Thymus (tissue), 11 donors: Measurements from ENCODE around the gene NOVA1. TPM values are rescaled to one million over a fixed set of nuclear protein-coding genes. Genes with fewer than 3 reads are reported as not detected.

Experiments
- DNase-seq, 9 donors: peaks; one replicate each; pipeline ENCODE4 v3.0.0-alpha.2; 2013; ENCODE audit warnings: low spot score in 9 of 9, low read depth in 6 of 9, missing footprints in 1 of 9
- H3K27ac ChIP-seq, 2 donors: one replicate each; pipeline ENCODE4 v1.5.1; 2013; ENCODE audit warnings: control low read depth in 1 of 2, low read depth in 1 of 2, low read length in 1 of 2, mild to moderate bottlenecking in 1 of 2, moderate library complexity in 1 of 2
- H3K27me3 ChIP-seq, 2 donors: one replicate each; pipeline ENCODE4 v1.5.1; 2013; ENCODE audit warnings: low read length in 1 of 2; ENCODE audit not compliant: control insufficient read depth in 2 of 2, insufficient read depth in 1 of 2
- H3K36me3 ChIP-seq, 2 donors: one replicate each; pipeline ENCODE4 v1.5.1; 2013; ENCODE audit warnings: low read length in 1 of 2, mild to moderate bottlenecking in 1 of 2, moderate library complexity in 1 of 2; ENCODE audit not compliant: control insufficient read depth in 2 of 2, insufficient read depth in 2 of 2
- H3K4me1 ChIP-seq, 2 donors: one replicate each; pipeline ENCODE4 v1.5.1; 2013; ENCODE audit warnings: low read length in 2 of 2; ENCODE audit not compliant: control insufficient read depth in 2 of 2, insufficient read depth in 2 of 2
- H3K4me3 ChIP-seq, 2 donors: one replicate each; pipeline ENCODE4 v1.5.1; 2013; ENCODE audit warnings: low read length in 2 of 2, control low read depth in 1 of 2, mild to moderate bottlenecking in 1 of 2
- H3K9me3 ChIP-seq, 2 donors: one replicate each; pipeline ENCODE4 v1.5.1; 2013; ENCODE audit warnings: low read length in 1 of 2, mild to moderate bottlenecking in 1 of 2; ENCODE audit not compliant: control insufficient read depth in 2 of 2, insufficient read depth in 1 of 2
- WGBS: extraction: QIAGEN DNeasy Blood & Tissue Kit; methylation state at CpG from one replicate; pipeline ENCODE4 v1.1.7; 2013; 5-methylcytosine and 5-hydroxymethylcytosine counted together
- polyA plus RNA-seq: library from polyadenylated mRNA; stranded (reverse); fragments of 200-250 nt; gene quantifications from one replicate; pipeline ENCODE4 v1.2.3, GENCODE V29; 2013
- total RNA-seq: library from RNA; stranded (reverse); fragments of 120-200 nt; gene quantifications from one replicate; pipeline ENCODE4 v1.2.4, GENCODE V29; 2013
- donor health status: healthy.

NOVA1 gene
- total and polyA plus RNA-seq, 2 donors: 0.94 to 2.0 TPM

GRCh38 chr14:26499546-26499945 is 98.3 kb downstream of the NOVA1 start:
- Histone ChIP-seq H3K36me3 (no peaks in the 10 kb centered on the region), H3K9me3 (no peaks in the 10 kb centered on the region), H3K4me1 (no peaks in the 10 kb centered on the region), H3K27ac (no peak overlapping the region), H3K4me3 (no peak overlapping the region), H3K27me3 (no peaks in the 10 kb centered on the region)
- 90% methylated on average over 2 of the region's 2 CpGs for WGBS
- DNase-seq: no peak

GRCh38 chr14:26486922-26487321 is 110.9 kb downstream of the NOVA1 start:
- no peak overlapping the region for H3K27ac ChIP-seq
- no peaks in the 10 kb centered on the region for H3K9me3 ChIP-seq
- WGBS: 94% methylated on average over 3 of the region's 3 CpGs
- H3K27me3 ChIP-seq: no peaks in the 10 kb centered on the region
- no peaks in the 10 kb centered on the region for H3K4me1 ChIP-seq
- H3K36me3 ChIP-seq: no peaks in the 10 kb centered on the region
- no peak overlapping the region for H3K4me3 ChIP-seq
- no peak for DNase-seq

- H3K4me3 ChIP-seq: no peak overlapping the region
- no peaks in the 10 kb centered on the region for H3K36me3 ChIP-seq
- no peaks in the 10 kb centered on the region for H3K9me3 ChIP-seq
- no peak overlapping the region for H3K27ac ChIP-seq
- DNase-seq: no peak
- 90% methylated on average over 2 of the region's 2 CpGs for WGBS
- no peaks in the 10 kb centered on the region for H3K27me3 ChIP-seq
- no peaks in the 10 kb centered on the region for H3K4me1 ChIP-seq
Measured at GRCh38 chr14:26484562-26484961, 113.3 kb downstream of the NOVA1 start.

- 97% methylated on average over 4 of the region's 4 CpGs for WGBS
Measured at GRCh38 chr14:26478967-26479366, 118.9 kb downstream of the NOVA1 start.

GRCh38 chr14:26466862-26467261 is 131.0 kb downstream of the NOVA1 start:
- Histone ChIP-seq H3K9me3 (no peaks in the 10 kb centered on the region), H3K4me1 (no peaks in the 10 kb centered on the region), H3K27me3 (no peaks in the 10 kb centered on the region), H3K4me3 (no peak overlapping the region), H3K36me3 (no peaks in the 10 kb centered on the region), H3K27ac (no peak overlapping the region)
- WGBS: 68% methylated on average over 1 of the region's 1 CpG
- DNase-seq: no peak

More at GRCh38 chr14:26478967-26479366, 118.9 kb downstream of the NOVA1 start:
- DNase-seq: no peak
- no peaks in the 10 kb centered on the region for H3K36me3 ChIP-seq
- H3K27ac ChIP-seq: no peak overlapping the region
- H3K4me1 ChIP-seq: no peaks in the 10 kb centered on the region
- no peak overlapping the region for H3K4me3 ChIP-seq
- no peaks in the 10 kb centered on the region for H3K27me3 ChIP-seq
- no peaks in the 10 kb centered on the region for H3K9me3 ChIP-seq

- Histone ChIP-seq H3K9me3 (no peaks in the 10 kb centered on the region), H3K36me3 (no peaks in the 10 kb centered on the region), H3K27ac (no peak overlapping the region), H3K27me3 (no peaks in the 10 kb centered on the region), H3K4me1 (no peaks in the 10 kb centered on the region), H3K4me3 (no peak overlapping the region)
- no peak for DNase-seq
- 89% methylated on average over 2 of the region's 2 CpGs for WGBS
Measured at GRCh38 chr14:26463136-26463535, 134.7 kb downstream of the NOVA1 start.

- Histone ChIP-seq H3K4me1 (no peaks in the 10 kb centered on the region), H3K9me3 (no peaks in the 10 kb centered on the region), H3K36me3 (no peaks in the 10 kb centered on the region), H3K27me3 (no peaks in the 10 kb centered on the region), H3K4me3 (no peak overlapping the region), H3K27ac (no peak overlapping the region)
- WGBS: 93% methylated on average over 3 of the region's 3 CpGs
- no peak for DNase-seq
Measured at GRCh38 chr14:26454105-26454504, 143.7 kb downstream of the NOVA1 start.

GRCh38 chr14:26448181-26448855 is 149.5 kb downstream of the NOVA1 start:
- H3K36me3 ChIP-seq: no peaks in the 10 kb centered on the region
- no peaks in the 10 kb centered on the region for H3K4me1 ChIP-seq
- H3K27ac ChIP-seq: no peak overlapping the region
- H3K27me3 ChIP-seq: no peaks in the 10 kb centered on the region
- no peak for DNase-seq
- 84% methylated on average over 5 of the region's 5 CpGs for WGBS
- H3K4me3 ChIP-seq: no peak overlapping the region
- no peaks in the 10 kb centered on the region for H3K9me3 ChIP-seq

- no peaks in the 10 kb centered on the region for H3K4me1 ChIP-seq
- H3K4me3 ChIP-seq: no peak overlapping the region
- no peaks in the 10 kb centered on the region for H3K9me3 ChIP-seq
- no peak for DNase-seq
- no peak overlapping the region for H3K27ac ChIP-seq
- H3K27me3 ChIP-seq: no peaks in the 10 kb centered on the region
- WGBS: 90% methylated on average over 3 of the region's 3 CpGs
- no peaks in the 10 kb centered on the region for H3K36me3 ChIP-seq
Measured at GRCh38 chr14:26444822-26445221, 153.0 kb downstream of the NOVA1 start.
